Ramos (cell line): Measurements from ENCODE around the gene MGMT.

Experiments
- in situ Hi-C: fragments of 300-500 bp; cut with MboI; formaldehyde crosslinking; loops from one replicate; pipeline ENCODE4 v1.14.3; 2022; ENCODE audit warnings: low sequenced_read_pairs; ENCODE audit not compliant: unreplicated experiment

Gene MGMT

GRCh38 chr10:129579228-129579627 is 112.2 kb downstream of the MGMT start:
- in situ Hi-C loops, result no loop called here

DNA sequence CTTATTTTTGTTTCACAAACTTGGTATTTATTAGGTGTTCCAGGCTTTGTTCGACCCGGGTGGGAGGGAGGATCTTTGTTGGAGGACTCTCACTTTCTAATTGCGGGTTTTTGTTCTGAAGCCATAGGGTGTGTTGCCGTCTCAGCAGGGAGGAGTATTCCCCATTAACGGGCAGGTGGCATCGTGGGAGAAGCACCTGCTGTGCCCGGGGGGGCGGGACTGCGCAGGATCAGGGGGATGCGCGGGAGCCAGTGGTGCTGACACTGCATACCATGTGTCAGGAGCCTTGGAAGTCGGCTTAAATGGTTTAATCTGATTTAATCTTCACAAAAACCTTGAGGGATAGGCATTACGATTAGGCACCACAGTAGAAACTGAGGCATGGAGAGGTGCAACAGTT is 113.0 kb downstream of the MGMT start:
- in situ Hi-C loops, result no loop called here

- in situ Hi-C loops, result no loop called here
These were observed 113.9 kb downstream of the MGMT start for GRCh38 chr10:129580901-129581300.

DNA sequence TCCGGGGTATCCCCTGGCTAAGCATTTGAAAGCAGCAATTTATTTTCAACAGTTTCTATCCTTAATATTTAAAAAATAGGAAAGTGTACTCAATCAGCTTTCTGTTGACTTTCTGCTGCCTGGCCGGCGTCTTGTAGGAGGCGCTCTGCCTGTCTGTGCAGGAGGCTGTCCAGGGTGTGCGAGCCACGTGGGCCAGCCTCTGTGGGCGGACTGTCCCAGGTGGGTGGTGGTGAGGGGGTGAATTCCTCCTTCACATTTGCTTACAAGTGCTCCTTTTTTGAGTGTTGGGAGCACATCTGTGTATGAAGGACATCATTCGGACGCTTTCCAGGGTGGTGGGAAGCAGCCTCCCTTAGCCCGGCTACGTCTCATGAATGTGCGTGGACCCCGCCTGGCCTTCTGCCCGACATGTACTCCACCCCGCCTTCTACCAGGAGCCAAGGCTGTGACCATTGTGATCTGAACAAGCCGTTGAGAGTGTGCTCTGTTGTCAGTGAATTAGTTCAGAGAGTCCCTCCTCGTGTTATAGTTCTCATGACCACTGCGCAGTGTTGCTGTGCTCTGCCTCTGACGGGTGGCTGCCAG is 114.9 kb downstream of the MGMT start:
- in situ Hi-C loops, result no loop called here

GRCh38 chr10:129583831-129584230 is 116.8 kb downstream of the MGMT start:
- in situ Hi-C loops, result no loop called here

DNA sequence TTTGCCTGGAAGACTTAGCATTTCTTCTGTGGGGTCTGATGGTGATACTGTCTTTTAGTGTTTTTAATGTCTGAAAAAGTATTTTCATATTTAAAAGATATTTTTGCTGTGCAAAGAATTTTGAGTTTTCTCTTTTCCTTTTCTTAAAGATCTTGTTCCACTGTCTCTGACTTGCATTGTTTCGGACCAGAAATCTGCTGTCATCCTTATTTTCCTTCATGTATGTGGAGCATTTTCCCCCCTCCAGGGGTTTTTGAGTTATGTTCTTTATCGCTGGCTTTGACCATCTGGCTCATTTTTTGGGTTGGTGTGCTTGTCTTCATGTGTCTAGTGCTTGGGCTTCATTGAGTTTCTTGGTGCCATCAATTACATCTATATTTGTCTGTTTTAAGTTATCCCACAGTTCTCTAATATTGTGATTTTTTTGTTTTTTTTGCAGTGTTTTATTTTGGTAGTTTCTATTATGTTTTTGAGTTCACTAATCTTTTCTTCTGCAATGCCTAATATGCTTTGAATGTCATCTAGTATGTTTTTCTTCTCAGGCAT is 119.9 kb downstream of the MGMT start:
- in situ Hi-C loops, result no loop called here

DNA sequence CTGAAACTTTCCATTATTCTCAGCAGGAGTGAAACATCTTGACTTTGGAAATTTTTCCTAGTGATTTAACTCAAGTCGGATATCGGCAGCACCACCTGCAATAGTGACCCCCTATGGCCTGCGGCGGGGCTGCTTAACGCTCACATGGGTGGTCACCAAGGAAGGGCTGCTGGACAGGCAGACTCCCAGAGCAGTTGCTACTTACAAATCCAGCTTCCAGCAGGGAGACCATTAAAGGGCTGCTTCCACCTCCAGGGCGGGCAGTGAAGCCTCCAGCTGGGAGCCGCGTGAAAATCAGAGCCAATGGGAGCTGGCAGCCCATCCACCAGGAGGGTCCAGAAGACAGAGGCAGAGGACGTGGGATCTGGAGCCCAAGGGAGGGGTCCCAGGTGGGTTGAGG is 122.5 kb downstream of the MGMT start:
- in situ Hi-C loops, result no loop called here

- in situ Hi-C loops, result no loop called here
These were observed 126.9 kb downstream of the MGMT start for GRCh38 chr10:129593953-129594352.

GRCh38 chr10:129594811-129595210 is 127.8 kb downstream of the MGMT start:
- in situ Hi-C loops, result no loop called here

GRCh38 chr10:129598413-129598812 is 131.4 kb downstream of the MGMT start:
- in situ Hi-C loops, result no loop called here

- in situ Hi-C loops, result no loop called here
These were observed 132.1 kb downstream of the MGMT start for GRCh38 chr10:129599160-129599559.

GRCh38 chr10:129601737-129602136 is 134.7 kb downstream of the MGMT start:
- in situ Hi-C loops, result no loop called here

GRCh38 chr10:129602938-129603535 is 136.0 kb downstream of the MGMT start:
- in situ Hi-C loops, result no loop called here

DNA sequence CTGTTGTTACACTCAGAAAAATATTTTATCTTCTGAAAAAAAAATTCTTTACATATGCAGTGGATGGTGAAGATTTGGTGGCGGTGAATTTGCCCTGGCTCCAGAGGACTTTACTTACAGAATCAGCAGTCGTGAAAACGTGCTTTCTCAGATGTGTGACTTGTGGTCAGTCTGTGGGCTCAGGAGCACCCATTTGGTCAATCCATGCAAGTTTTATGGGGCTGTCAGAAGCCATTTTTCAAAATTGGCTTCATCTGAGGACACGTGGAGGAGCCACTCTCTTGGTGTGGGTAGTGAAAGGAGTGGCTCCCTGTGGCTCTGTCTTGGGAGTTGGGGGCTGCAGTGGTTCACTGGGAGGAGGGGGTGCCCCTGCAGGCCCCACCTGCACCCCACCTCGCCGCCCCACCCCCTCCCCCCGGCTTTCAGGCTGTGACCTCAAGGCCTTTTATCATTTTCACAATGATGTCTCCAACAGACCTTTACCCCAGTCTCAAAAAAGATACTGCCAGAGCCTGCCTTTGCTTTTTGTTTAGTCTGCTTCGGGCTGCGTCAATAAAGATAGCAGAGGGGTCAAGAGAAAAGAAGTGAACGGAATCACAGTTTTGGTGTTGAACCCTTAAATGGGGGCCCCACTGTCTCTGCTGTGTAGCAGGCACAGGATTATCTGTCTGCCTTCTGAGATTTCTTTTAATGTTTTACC is 137.4 kb downstream of the MGMT start:
- in situ Hi-C loops, result no loop called here

DNA sequence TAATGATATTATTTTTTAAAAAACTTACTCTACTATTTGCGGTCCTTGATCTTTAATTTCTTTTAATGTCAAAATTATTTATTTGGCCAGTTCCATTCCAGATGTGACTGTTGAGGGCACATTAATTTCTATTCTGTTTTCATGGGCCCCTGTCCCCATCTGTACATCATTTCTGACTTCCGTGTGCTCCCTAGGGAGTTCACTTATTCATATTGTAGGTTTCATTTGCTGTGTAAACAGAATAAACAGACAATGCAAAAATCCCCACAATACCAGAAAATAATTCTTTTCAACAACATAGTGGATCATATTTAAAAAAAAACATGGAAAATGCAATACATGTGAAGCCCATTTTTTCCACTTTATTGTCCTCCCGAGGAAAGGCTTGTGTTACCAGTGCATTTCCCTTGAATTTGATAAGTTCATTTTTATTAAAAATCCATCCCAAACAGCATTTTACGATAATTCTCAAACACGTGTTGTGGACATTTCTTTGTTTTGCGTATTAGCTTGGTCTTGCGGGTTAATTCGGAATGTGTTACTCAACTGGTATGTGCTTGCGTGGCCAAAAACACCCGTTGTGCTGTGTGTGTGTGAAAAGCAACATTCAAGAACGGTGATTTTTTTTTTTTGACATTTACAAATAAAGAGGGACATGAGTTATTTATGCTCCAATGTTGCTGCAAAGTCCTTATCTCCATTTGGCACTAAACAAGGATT is 138.4 kb downstream of the MGMT start:
- in situ Hi-C loops, result no loop called here

DNA sequence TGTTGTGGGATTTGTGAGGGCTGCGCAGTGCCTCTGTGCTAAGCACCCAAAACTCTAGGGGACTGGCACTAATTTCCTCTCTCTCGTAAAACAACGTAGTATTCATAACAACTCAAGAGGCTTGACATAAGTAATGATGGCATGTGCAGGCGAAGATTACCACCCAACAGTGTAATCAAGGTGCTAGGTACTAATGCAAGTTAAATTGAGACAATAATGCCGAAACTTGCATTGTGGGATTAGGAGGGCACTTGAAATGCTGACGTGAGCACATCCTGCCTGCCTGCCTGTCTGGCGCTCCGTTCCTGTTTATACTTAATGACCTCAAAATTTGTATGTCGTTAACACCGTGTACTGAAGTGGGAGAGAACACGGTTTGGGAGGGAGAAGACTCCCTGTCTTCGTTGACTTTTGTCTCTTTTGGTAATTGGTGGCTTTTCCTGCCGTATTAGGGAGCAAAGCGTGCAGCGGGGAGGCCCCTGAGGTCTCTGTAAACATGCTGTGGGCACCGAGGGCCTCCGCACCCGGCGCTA is 139.0 kb downstream of the MGMT start:
- in situ Hi-C loops, result no loop called here

DNA sequence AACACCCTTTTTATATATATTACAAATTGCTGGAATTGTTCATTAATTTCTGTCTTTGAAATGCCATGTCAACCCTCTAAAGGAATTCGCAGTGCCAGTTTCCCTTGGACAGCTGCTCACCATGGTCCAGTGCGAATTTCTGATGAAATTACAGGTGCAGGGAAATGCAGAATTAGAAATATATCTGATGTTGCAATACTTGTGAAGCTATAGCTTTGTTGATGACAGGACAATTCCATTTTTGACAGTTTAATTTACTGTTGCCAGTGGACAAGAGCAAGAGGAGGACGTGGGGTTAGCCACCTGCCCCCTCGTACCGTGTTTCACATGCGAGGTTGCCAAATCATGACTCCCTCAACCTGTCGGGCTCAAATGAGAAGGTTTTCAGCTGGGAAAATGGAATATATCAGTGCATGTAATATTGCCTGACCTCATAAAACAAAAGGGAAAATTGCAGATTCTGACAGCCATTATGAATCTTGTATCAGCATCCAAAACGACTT is 140.6 kb downstream of the MGMT start:
- in situ Hi-C loops, result no loop called here

DNA sequence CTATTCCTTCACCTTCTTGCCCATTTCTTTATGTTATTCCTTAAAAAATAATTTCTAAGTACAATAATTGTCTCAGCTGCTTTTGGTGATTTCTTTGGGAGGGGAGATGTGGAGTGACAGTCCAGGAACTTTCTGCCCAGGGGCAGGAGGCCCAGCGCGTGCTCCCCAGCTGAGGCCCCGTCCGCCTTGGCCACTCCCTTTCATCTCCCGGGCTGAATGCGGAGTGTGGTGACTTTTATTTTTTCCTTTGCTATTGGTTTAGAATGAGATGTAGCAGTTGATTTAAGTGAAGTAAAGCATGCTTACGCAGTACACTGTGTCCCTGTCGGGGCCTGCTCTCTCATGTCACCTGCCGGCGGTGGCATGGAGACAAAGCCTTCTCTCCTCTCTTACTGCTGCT is 141.6 kb downstream of the MGMT start:
- in situ Hi-C loops, result no loop called here

DNA sequence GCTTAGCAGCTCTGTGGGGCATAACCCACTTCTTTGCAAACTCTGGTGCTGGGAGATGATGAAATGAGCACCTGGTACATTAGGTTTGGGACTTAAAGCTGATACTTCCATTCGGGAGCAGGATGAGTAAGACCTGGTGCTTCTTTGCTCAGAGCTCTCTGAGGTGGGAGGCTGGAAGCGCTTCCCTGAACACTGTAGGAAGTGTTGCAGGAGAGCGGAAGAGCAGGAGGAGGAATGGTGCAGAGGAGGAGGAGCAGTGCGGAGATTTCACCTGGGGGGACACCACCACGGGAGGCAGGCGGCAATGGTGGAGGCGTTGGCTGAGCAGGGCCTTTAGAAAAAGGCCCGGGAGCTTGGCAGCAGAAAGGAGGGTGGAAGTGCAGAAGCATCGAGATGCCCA is 142.5 kb downstream of the MGMT start:
- in situ Hi-C loops, result no loop called here

DNA sequence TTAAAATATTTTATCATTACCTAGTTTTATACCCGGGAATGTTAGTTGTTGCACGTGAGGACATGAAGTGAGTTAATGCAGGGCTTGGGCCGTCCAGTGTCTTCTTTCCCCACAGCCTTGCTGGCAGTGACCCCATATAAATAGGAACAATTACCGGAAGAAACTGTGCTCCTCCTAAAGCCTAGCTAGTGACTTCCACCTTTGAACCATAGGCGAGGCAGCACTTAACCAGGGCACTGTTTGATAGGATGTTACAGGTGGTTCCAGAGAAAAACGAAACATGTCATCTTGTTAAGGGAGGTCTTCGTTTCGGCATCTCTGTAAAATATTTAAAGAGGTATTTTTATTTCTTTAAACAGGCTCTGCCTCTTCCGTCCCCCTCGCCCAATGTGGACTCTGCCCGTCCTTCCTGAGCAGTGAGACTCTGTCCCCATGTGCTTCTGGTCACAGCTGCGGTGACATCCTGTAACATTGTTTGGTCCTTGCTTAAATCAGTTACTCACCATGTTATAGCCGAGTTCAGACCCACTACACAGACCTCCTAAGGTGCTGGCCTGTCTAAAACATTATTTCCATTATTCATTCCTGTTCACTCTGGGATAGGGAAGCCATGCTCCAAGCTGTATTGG is 145.6 kb downstream of the MGMT start:
- in situ Hi-C loops, result no loop called here
